Globus pallidus (tissue), 1 donor: ENCODE measurements around the gene KLHL26.
A peak's percentile ranks its signal among the peaks of the same experiment; 100 is the strongest.
"Not testable (repeated sequence)": the region's sequence is repeated elsewhere in the genome, so short reads cannot be mapped to it uniquely, and the experiment has no call there.

ENCODE experiments used
- DNase-seq: peaks from one replicate; pipeline ENCODE4 v3.0.0-alpha.2; 2015; ENCODE audit warnings: low spot score

KLHL26 gene, protein sequence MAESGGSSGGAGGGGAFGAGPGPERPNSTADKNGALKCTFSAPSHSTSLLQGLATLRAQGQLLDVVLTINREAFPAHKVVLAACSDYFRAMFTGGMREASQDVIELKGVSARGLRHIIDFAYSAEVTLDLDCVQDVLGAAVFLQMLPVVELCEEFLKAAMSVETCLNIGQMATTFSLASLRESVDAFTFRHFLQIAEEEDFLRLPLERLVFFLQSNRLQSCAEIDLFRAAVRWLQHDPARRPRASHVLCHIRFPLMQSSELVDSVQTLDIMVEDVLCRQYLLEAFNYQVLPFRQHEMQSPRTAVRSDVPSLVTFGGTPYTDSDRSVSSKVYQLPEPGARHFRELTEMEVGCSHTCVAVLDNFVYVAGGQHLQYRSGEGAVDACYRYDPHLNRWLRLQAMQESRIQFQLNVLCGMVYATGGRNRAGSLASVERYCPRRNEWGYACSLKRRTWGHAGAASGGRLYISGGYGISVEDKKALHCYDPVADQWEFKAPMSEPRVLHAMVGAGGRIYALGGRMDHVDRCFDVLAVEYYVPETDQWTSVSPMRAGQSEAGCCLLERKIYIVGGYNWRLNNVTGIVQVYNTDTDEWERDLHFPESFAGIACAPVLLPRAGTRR

DNA sequence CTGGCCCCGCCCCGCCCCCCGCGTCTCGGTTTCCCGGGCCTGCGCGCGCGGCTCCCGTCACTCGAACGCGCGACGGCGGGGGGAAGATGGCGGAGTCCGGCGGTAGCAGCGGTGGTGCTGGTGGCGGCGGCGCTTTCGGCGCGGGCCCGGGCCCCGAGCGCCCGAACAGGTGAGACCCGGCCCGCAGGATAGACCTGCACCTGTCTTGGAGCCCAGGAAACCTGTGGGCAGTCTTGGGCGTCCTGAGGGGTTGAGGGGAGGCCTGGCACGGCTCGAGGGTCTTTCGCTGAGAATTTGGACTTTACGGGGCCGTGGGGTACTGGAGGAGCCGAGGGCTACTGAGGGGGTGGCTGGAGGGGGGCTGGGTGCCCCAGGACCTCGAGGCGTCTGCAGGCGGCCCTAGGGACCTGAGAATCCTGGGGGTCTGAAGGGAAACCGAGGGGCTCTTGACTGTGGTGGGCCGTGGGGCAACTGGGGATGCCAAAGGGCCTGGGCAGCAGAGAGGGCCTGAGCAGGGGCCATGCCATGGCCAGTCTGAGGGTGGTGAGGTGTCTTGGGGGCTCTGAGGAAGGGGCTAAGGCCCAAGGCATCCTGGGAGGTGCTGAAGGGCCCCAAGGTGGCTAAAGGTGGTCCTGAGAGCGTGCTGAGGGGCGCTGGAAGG lies at the start of gene KLHL26:
KLHL26 (plus strand) TSS at position 60 of the 661 bp plus-strand sequence; CDS start at position 87, 27 bp downstream.
- no peak for DNase-seq

DNA sequence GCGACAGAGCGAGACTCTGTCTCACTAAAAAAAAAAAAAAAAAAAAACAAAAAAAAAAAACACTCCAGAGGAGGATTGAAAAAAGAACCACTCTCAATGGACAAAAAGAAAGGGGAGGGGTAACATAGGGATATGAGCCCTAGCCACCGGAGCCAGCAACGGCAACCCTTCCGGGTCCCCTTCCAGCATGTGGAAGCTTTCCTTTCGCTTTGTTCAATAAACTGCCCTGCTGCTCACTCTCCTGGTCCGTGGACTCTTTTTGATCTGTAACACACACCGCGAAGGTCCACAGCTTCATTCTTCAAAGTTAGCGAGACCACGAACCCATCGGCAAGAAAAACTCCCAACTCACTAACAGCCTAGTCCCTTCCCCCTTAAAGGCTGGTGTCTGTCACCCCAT lies 49.3 kb upstream of the KLHL26 start:
- no peak for DNase-seq

DNA sequence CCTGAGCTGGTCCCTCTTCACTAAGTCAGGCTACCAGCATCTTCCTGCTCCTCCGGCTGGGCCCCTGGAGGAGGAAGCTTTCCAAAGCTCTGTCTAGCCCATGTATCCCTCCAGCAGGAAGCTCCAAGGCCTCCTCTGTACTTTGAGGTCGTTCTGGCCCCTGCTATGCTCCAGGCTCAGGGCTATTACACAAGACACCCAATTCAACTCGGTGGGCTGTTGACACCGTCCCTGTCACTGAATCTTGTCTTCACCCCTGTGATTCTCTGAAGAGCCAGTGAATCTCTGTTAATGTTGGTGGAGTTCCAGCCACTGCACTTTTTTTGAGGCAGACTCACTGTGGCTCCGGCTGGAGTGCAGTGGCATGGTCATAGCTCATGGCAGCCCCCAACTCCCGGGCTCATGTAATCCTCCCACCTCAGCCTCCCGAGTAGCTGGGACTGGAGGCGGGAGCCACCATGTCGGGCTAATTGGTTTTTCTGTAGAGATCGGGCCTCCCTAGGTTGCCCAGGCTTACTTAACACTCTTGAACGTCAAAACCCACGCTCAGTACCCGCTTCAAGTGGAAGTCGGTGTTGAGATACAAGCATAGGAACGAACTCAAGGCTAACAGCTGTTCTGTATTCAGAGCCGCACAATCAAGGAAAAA lies 48.7 kb upstream of the KLHL26 start:
- DNase-seq, result no peak

DNA sequence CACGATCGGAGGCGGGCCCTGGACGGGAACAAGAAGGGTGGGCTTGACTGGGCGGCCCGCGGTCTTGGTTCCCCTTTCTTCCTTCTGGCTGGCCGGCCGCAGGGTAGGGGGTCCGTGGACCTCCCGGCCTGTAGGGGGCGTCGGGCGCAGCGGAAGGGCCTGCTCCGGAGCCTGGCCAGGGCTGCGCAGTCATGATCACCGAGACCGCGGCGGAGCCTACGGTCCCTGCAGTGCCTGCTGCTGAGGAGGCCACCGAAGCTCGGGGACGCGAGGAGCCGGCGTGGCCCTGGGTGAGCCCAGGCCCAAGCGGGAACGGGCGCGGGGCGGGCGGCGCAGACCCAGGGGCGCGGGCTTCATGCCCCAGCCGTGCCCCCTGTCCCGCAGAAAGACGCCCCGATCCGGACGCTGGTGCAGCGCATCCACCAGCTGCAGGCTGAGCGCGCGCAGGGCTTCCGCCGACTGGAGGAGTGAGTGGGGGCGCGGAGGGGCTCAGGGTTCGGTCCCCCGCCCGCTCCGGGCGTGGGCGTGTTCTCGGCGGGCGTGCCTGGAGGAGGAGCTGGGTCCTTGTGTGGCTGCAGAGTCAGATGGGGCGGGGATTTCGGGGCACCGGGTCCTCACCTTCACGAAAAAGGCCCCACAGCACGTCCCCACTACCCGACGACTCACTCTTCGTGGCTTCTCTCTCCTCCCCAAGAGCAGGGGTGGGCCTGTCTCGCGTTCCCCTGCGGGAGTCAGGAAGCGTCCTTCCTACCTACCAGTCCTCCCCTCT lies 48.0 kb upstream of the KLHL26 start, which contains the start of gene REX1BD:
REX1BD (plus strand) TSS at position 188 of the 769 bp plus-strand sequence; CDS start at position 192, 4 bp downstream.
- peak; percentile 76 for DNase-seq

DNA sequence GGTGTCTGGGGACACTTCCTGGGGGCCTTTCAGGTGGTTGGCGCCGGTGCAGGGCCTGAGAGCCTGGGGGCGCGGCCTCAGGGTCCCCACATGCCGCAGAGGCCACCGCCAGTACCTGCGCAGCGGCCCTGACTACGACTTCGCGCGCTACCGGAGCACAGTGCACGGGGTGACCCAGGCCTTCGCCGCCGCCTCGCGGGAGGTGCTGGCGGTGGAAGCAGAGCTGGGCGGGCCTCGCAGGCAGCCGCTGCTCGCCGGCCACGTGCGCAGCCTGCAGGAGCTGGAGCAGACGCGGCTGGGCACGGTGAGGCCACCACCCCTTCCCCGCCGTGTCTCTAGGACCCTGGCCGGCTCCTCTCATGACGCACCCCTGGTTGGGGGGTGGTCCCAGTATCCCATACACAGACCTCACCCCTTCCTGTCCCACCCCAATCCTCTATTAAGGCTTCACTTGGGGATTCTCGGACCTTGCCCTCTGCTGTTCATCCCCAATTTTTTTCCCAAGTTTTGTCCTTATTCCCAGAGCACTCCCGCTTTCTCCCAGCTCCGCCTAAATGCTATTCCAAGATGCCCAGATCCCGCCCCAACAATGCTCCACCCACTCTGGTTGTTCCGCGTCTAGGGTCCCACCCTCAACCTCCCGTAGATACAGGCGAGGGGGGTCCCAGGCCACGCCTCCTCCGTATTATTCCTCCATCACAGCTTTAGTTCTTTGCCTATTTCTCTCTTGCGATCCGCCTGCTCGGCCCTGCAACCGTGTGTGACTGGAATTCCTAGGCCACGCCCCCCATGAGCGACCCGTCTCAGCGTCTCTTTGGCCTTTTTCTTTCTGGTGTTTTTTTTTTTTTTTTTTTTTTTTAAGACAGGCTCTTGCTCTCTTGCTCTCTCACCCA lies 47.2 kb upstream of the KLHL26 start:
- DNase-seq, result peak; percentile 27

DNA sequence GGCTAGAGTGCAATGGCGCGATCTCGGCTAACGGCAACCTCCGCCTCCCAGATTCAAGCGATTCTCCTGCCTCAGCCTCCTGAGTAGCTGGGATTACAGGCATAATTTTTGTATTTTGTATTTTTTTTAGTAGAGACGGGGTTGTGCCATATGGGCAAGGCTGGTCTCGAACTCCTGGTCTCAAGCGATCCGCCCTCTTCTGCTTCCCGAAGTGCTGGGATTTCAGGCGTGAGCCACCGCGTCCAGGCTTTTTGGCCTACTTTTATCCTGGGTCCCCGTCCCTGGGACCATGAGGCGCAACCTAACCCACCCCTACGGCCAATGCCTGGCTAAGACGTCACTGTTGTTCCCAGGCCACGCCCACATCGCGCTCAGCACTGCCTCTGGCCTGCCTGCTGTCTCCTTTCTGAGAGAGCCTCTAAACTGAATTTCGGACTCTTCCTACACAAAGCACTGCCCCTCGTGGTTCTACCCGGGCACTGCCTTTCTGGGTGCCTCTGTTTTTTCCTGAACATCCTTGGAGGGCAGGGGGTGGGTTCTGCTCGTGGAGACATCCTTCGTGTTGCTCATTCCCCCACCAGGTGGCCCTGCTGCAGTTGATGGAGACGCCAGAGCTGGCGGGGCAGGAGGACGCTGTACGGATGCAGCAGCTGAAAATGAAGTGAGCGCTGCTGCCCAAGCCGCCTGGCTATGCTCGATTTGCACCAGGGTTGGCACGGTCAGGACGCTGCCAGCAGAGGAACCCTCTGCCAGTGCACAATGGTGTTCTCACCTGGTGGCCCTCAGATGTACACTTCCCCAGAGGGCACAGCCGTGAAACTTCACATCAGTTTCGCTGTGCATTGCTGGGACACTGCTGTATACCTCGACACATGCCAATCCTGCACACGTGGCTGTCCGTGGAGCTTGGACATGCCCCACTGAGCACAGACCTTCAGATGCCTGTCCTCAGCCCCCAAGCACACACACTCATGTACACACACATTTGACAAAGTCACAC lies 46.3 kb upstream of the KLHL26 start:
- DNase-seq, result peak; percentile 86

DNA sequence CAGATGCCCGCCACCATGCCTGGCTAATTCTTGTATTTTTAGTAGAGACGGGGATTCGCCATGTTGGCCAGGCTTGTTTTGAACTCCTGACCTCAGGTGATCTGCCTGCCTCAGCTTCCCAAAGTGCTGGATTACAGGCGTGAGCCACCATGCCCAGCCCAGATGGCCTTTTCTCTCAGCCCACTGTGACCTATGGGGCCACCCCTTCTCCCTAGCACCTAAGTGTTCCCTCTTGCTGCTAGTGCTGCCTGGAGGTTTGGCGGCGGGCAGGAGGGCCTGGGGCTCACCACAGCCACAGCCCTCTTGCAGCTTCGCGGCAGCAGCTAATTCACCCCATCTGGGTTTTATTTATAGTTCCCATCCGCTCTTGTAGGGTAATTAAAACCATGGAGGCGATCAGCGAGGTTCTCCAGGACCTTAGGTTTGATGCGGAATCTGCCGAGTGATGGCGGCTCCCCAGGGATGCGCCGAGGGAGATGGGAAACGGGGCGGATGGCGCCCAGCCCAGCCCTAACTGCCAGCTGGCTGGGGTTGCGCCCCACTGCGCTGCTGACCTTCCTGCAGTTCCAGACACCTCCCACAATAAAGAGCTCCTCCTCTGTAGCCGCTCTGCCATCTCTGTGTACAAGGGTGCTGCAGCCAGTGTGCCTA lies 45.0 kb upstream of the KLHL26 start:
- DNase-seq, result no peak

DNA sequence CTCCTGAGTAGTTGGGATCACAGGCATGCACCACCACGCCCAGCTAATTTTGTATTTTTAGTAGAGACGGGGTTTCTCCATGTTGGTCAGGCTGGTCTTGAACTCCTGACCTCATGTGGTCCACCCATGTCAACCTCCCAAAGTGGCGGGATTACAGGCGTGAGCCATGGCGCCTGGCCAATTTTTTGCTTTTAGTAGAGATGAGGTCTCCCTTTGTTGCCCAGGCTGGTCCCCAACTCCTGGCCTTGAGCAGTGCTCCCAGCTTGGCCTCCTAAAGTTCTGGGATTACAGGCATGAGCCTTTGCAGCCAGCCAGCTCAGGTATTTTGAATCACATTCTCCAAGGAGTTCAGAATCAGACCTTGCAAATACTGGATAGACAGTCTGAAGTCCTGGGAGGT lies 44.1 kb upstream of the KLHL26 start:
- DNase-seq, result not testable (repeated sequence)

DNA sequence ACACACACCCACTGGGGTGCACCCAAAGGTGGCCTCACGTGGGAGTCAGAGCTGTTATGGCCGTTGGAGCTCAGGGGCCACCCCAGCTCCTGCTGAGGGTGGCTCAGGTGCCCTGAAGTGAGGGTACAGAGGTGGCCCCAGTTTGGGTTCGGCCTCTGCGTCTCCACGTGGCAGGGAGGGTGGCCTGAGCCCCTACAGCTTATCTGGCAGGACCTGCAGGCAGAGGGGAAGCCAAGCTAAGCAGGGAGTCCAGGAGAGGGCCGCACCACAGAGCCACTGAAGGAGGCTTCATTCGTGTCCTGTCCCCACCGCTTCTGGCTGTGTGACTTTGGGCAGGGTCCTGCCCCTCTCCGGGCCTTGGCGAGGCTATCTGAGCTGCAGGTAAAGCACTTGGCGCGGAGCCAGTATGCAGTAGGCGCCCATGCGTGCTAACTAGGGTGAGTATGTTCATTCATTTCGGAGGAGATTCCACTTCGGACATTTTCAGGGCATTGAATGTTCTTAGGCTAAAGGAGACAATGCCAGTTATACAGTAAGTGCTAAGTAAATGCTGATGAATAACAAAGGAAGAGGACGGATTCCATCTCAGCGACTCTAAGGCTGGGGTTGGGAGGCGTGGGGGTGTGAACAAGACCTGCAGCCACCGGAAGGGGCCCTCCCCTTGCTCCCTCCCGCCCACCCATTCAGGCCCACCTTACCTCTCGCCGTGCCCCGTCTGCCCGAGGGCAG lies 43.3 kb upstream of the KLHL26 start:
- no peak for DNase-seq

DNA sequence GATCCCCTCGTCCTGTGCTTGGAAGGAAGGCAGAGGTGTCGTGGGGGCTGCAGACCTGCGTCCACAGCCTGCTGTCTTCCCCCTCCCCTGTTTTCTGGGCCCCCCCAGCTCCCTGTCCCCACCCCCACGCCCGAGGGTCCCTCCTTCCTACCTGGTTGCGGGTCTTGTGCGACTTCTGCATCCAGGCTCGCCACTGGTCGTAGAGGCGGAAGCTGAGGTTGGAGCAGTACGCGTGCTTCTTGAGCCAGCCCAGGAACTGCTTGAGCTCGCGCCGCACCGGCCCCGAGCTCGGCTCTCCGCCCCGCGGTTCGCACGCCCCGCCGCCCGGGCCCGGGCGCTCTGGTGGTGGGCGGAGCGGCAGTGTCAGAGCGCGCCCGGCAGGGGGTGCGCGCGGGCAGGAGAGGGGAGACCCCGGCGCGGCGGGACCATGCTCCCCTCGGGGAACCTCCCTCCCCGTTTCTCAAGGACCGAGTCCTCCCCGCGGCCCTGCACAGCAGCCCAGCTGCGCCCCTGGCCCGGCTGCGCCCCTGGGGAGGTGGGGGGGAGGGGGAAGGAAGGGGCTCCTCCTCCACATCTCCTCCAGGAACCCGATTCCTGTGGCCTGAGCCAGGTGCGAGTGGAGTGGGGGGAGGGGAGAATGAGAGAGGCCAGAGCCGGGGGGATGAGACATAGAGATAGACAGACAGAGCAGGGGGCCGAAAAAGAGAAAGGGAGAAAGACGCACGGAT lies 42.6 kb upstream of the KLHL26 start:
- DNase-seq, result peak; percentile 26

DNA sequence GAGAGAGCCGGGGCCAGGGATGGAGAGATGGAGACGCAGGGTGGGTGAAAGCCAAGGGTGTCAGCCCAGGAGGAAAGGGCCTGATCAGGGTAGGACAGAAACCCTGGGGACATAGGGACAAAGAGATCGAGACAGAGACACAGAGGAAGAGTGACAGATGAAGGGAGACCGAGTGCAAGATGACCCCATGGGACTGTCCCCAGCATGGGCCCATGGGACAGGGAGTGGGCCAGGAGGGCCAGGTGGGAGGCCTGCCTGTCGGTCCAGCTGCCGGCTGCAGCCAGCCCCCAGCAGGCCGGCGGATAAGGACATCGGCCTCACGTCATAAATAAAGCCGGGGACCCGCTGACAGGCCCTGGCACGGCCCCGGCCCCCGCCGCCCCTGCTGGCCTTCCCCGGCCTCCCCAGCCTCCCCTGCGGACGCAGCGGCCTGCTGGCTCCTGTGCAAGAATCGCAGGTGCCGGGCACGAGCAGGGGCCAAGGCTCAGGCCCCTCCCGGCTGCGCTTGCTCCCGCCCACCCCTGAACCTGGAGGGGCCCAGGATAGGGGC lies 41.9 kb upstream of the KLHL26 start:
- no peak for DNase-seq

DNA sequence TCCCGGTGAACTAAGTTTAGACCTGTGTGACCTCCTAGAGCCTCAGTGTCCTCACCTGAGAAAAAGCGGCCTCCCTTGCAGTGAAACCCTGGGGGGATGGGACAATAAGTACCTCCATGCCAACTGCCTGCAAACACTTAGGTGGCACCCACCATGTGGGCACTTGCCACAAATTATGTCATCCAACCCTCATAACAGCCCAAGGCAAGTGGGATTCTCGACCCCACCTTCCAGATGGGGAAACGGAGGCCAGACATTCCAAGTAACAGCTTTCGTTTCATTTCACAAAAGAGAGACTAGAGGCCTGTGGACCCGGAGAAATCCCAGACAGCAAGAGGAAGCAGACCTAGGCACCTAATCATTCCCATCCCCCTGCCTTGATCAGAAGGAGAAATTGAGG lies 41.4 kb upstream of the KLHL26 start:
- no peak for DNase-seq

DNA sequence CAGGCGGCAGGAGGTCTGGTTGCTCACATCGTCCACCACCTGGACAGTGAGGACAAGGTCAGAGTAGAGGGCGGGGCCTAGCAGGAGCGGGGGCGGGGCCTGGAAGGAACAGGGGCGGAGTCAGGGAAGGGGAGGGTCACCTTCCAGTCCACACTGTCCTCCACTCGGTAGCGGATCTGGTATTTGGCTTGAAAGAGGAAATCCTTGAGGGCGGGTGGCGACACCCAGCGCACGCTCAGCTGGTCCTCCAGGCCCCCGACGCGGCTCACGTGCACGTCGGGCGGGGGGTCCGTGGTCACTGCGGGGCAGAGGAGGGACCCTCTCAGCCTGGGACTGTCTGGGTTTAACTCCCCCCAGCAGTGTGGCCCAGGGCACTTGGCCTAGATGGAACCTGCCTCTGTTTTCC lies 40.1 kb upstream of the KLHL26 start:
- DNase-seq, result no peak

DNA sequence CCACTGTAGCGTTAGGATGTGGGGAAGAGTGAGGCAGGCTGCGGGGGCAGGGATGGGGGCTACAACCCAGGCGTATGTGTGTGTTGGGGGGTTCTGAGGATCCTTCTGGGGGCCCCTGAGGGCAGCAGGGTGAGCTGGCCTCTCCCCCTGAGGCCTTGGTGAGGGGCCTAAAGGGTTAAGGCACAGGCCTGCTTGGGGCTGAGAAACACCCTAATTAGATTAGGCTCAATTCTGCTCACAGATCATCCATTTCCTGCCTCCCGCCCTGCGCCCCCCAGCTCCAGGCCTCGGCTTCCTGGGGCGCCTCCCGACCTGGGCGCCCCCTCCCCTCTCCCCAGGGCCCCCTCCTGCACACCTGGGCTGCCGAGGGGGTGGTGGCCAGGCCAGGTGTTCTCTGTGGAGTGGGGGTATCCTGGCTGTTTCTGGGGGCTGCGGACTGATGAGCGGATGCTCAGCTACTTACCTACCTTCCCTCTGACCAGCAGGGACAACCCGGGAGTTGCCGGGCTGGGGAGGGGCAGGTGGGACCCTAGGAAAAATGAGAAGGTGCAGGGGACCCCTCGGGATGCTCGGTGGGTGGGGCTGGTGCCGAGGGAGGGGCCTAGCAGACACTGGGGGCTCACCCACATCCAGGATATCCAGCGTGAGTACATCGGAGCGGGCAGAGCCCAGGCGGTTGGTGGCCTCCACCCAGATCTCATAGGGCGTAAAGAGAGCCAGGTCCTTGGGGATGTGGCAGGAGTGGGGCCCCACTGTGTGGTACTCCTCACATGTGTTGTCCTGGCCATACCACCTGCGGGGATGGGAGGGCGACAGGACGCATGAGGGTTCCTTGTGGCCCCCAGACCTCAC lies 38.8 kb upstream of the KLHL26 start:
- no peak for DNase-seq

DNA sequence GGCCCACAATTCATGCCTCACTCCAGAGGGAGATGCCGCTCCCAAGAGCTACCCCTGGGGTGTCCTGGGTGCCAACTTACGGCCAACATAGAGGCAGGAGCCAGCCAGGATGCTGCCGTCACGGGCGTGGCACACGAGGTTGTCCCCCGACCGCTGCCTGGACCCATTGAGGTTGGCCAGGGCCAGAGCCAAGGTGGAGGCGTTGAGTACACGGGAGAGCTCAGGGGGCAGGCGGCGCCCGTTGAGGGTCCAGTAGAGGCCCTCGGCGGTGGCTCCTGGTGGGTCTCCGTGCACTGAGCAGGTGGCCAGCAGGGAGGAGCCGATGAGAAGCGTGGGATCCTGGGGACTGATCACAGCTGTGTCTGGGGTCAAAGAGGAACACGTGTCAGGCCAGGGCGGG lies 37.3 kb upstream of the KLHL26 start:
- no peak for DNase-seq
